CD14-positive monocyte (primary cell): ENCODE measurements around the gene GRID2IP. TPM values are rescaled to one million over a fixed set of nuclear protein-coding genes. Genes with fewer than 3 reads are reported as not detected.

Source experiments
- DNase-seq, 3 donors: peaks; one replicate each; pipeline ENCODE4 v3.0.0-alpha.2; 2011 to 2022
- H2AFZ ChIP-seq: 2 replicates; pipeline ENCODE4 v1.6.0; 2012; ENCODE audit warnings: mild to moderate bottlenecking, low read depth, low read length, inconsistent platforms; ENCODE audit not compliant: insufficient read depth, poor library complexity, severe bottlenecking
- H3K27ac ChIP-seq, 2 donors: 1 replicate in 1 of 2; 2 replicates in 1 of 2; pipeline ENCODE4 v1.5.1; 2012 to 2013; ENCODE audit warnings: low read length in 2 of 2, control low read depth in 1 of 2, inconsistent platforms in 1 of 2, low read depth in 1 of 2, mild to moderate bottlenecking in 1 of 2
- H3K27me3 ChIP-seq, 2 donors: one replicate each; pipeline versions ENCODE4 v1.6.0 to v1.6.1; 2011 to 2013; ENCODE audit warnings: low read length in 2 of 2; ENCODE audit not compliant: control insufficient read depth in 2 of 2, insufficient read depth in 2 of 2
- H3K36me3 ChIP-seq, 2 donors: replicated peaks in 1 of 2; 1 replicate in 1 of 2; 2 replicates in 1 of 2; pipeline versions ENCODE4 v1.5.1 to v1.6.1; 2012 to 2013; ENCODE audit warnings: low read length in 2 of 2, control low read depth in 1 of 2, inconsistent platforms in 1 of 2, mild to moderate bottlenecking in 1 of 2; ENCODE audit not compliant: insufficient read depth in 2 of 2, control insufficient read depth in 1 of 2
- H3K4me1 ChIP-seq, 2 donors: 1 replicate in 1 of 2; 2 replicates in 1 of 2; pipeline versions ENCODE4 v1.5.1 to v1.6.1; 2012 to 2013; ENCODE audit warnings: low read length in 2 of 2, control low read depth in 1 of 2, inconsistent platforms in 1 of 2, mild to moderate bottlenecking in 1 of 2, moderate library complexity in 1 of 2; ENCODE audit not compliant: insufficient read depth in 2 of 2, control insufficient read depth in 1 of 2
- H3K4me2 ChIP-seq: replicated peaks from 2 replicates; pipeline ENCODE3; 2012; ENCODE audit warnings: low read length, moderate library complexity, mild to moderate bottlenecking; ENCODE audit not compliant: poor library complexity, severe bottlenecking; ENCODE audit errors: extremely low read depth
- H3K4me3 ChIP-seq, 3 experiments: fragments of 200-600 bp in 1 of 3; sonication (generic) in 1 of 3; replicated peaks in 1 of 3; 1 replicate in 2 of 3; 2 replicates in 1 of 3; pipeline ENCODE4 v1.5.1; 2011 to 2013; ENCODE audit warnings: low read length in 3 of 3, mild to moderate bottlenecking in 3 of 3, control low read depth in 2 of 3, low read depth in 2 of 3, inconsistent platforms in 1 of 3, moderate library complexity in 1 of 3
- H3K79me2 ChIP-seq: 2 replicates; pipeline ENCODE4 v1.6.0; 2012; ENCODE audit warnings: mild to moderate bottlenecking, control low read depth, inconsistent platforms, low read length, moderate library complexity; ENCODE audit not compliant: insufficient read depth
- H3K9ac ChIP-seq: 2 replicates; pipeline ENCODE4 v1.6.0; 2017; ENCODE audit warnings: low read length, mild to moderate bottlenecking; ENCODE audit not compliant: insufficient read depth, poor library complexity, severe bottlenecking
- H3K9me3 ChIP-seq, 2 donors: replicated peaks in 1 of 2; 1 replicate in 1 of 2; 2 replicates in 1 of 2; pipeline versions ENCODE4 v1.5.1 to v1.6.1; 2012 to 2013; ENCODE audit warnings: low read length in 2 of 2, control low read depth in 1 of 2; ENCODE audit not compliant: control insufficient read depth in 1 of 2, insufficient read depth in 1 of 2
- H4K20me1 ChIP-seq: 2 replicates; pipeline ENCODE4 v1.6.0; 2012; ENCODE audit warnings: mild to moderate bottlenecking, low read length, control low read depth, moderate library complexity; ENCODE audit not compliant: insufficient read depth
- H3K27ac Mint-ChIP-seq, 7 donors: one replicate each; pipeline ENCODE4 v1.8.0; 2020; ENCODE audit warnings: mild to moderate bottlenecking in 7 of 7, mixed read lengths in 7 of 7, moderate library complexity in 6 of 7, inconsistent platforms in 2 of 7
- H3K27me3 Mint-ChIP-seq, 3 donors: one replicate each; pipeline ENCODE4 v1.8.0; 2021 to 2022; ENCODE audit warnings: low read depth in 3 of 3, mild to moderate bottlenecking in 3 of 3, mixed read lengths in 3 of 3, moderate library complexity in 3 of 3, inconsistent platforms in 1 of 3
- H3K36me3 Mint-ChIP-seq, 2 donors: one replicate each; pipeline ENCODE4 v1.8.0; 2020; ENCODE audit warnings: mixed read lengths in 2 of 2, inconsistent platforms in 1 of 2, mild to moderate bottlenecking in 1 of 2
- H3K4me1 Mint-ChIP-seq: one replicate; pipeline ENCODE4 v1.8.0; 2020; ENCODE audit warnings: mild to moderate bottlenecking, mixed read lengths
- H3K4me3 Mint-ChIP-seq, 2 donors: one replicate each; pipeline ENCODE4 v1.8.0; 2020; ENCODE audit warnings: mild to moderate bottlenecking in 2 of 2, mixed read lengths in 2 of 2, moderate library complexity in 1 of 2
- H3K9me3 Mint-ChIP-seq, 7 donors: one replicate each; pipeline ENCODE4 v1.8.0; 2020 to 2022; ENCODE audit warnings: mixed read lengths in 7 of 7, mild to moderate bottlenecking in 6 of 7, moderate library complexity in 6 of 7, inconsistent platforms in 2 of 7
- WGBS: methylation state at CpG from one replicate; pipeline ENCODE4 v1.1.5; 2013; ENCODE audit warnings: missing lambda C conversion rate; ENCODE audit not compliant: insufficient coverage; 5-methylcytosine and 5-hydroxymethylcytosine counted together
- intact Hi-C, 2 donors: fragments of 100-400 bp; cut with micrococcal nuclease; formaldehyde crosslinking; loops; one replicate each; pipeline versions ENCODE4 v1.15.0 to v1.15.1; 2023
- polyA plus RNA-seq, 3 donors: library from polyadenylated mRNA; depleted of rRNA in 1 of 3; unstranded in 2 of 3; stranded (reverse) in 1 of 3; fragments of 300-500 nt in 2 of 3; fragments of >200 nt in 1 of 3; fragmentation: Illumina TruSeq in 2 of 3; gene quantifications; 1 replicate in 2 of 3; 2 replicates in 1 of 3; pipeline ENCODE4 v1.2.3, GENCODE V29; 2012 to 2021
- TF ChIP-seq, protein P1 (sequence below): fragments of 200-600 bp; IDR thresholded peaks from one replicate; pipeline ENCODE4 v1.8.0; 2022; ENCODE audit warnings: antibody characterized with exemption, mild to moderate bottlenecking

GRID2IP gene
- polyA plus RNA-seq, 3 donors, result not detected

DNA sequence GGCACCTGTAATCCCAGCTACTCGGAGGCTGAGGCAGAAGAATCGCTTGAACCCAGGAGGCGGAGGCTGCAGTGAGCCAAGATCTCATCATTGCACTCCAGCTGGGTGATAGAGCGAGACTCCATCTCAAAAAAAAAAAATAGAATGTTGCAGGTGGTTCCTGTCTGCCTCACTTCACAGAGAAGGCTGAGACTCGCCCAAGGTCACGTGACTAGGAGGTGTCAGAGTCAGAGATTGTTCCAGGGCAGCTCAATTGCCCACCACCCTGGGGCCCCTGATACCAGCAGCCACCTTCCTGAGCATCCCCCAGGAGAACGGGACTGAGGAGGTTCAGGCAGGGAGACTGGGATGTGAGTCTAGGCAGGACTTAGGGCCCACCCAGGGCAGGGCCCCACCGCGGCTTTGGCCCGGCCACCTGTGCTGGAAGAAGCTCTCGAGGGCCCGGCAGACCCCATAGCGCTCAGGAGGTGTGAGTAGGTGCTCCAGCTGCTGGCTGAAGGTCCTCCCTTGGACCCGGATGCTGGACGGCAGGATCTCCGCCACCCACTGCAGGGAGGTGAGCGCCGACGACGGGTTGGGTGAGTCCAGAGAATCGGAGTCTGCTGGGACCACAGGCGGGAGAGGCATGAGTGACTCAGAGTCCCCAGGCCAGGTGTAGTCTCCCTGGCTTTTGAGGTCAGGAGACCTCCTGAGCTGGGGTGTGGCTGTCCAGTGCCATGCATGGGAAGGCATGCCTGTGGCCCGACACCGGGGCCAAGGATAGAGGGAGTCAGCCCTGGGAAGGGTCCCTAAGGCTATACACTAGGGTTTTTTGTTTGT is 30.9 kb downstream of the GRID2IP start:
- H3K4me2 ChIP-seq, result no peak overlapping the region
- H3K9me3 ChIP-seq, result no peaks in the 10 kb centered on the region
- intact Hi-C loops, result loop anchor here in 1 of 2 donors (5.0 kb wide), 1 partner anchor 663 kb away; no protein-coding TSS in a partner anchor
- Mint-ChIP-seq H3K4me1 (peaks cover 6% of the 10 kb centered on the region), H3K9me3 (no peaks in the 10 kb centered on the region), H3K36me3 (no peaks in the 10 kb centered on the region), H3K27me3 (peaks cover 0 to 8% (median 2%) of the 10 kb centered on the region in 3 donors), H3K27ac (no peak overlapping the region), H3K4me3 (no peak overlapping the region)
- no peak overlapping the region for H2AFZ ChIP-seq
- H3K27me3 ChIP-seq, result no peaks in the 10 kb centered on the region
- TF ChIP-seq, protein P1, sequence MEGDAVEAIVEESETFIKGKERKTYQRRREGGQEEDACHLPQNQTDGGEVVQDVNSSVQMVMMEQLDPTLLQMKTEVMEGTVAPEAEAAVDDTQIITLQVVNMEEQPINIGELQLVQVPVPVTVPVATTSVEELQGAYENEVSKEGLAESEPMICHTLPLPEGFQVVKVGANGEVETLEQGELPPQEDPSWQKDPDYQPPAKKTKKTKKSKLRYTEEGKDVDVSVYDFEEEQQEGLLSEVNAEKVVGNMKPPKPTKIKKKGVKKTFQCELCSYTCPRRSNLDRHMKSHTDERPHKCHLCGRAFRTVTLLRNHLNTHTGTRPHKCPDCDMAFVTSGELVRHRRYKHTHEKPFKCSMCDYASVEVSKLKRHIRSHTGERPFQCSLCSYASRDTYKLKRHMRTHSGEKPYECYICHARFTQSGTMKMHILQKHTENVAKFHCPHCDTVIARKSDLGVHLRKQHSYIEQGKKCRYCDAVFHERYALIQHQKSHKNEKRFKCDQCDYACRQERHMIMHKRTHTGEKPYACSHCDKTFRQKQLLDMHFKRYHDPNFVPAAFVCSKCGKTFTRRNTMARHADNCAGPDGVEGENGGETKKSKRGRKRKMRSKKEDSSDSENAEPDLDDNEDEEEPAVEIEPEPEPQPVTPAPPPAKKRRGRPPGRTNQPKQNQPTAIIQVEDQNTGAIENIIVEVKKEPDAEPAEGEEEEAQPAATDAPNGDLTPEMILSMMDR, result no peak
- no peak overlapping the region for H3K4me3 ChIP-seq
- no peak overlapping the region for H3K9ac ChIP-seq
- no peaks in the 10 kb centered on the region for H3K79me2 ChIP-seq
- H3K27ac ChIP-seq, result no peak overlapping the region
- WGBS, result 90% methylated on average over 23 of the region's 24 CpGs
- peaks cover 5 to 6% of the 10 kb centered on the region in 2 donors for H3K4me1 ChIP-seq
- no peak for DNase-seq
- H3K36me3 ChIP-seq, result no peaks in the 10 kb centered on the region
- no peaks in the 10 kb centered on the region for H4K20me1 ChIP-seq

DNA sequence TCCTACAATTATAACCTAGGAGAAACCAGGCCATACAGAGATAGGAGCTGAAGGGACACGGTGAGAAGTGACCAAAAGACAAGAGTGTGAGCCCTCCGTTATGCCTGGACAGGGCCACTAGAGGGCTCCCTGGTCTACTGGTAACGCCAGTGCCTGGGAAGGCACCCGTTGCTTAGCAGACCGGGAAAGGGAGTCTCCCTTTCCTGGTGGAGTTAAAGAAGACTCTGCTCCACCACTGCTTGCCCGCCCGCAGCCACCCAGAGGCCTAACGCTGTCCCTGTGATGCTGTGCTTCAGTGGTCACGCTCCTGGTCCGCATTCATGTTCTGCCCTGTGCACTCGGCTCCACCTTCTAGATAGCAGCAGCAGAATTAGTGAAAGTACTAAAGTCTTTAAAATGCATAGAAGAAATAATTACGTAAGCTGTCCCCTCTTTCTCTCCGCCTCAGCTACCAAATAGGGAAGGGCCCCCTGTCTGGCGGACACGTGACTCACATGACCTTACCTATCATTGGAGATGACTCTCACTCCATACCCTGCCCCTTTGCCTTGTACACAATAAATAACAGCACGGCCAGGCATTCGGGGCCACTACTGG is 34.8 kb downstream of the GRID2IP start:
- TF ChIP-seq, protein P1, result peak; percentile 93
- H3K36me3 Mint-ChIP-seq, result no peaks in the 10 kb centered on the region

More for the DNA sequence above, 34.8 kb downstream of the GRID2IP start:
- H3K36me3 ChIP-seq, result no peaks in the 10 kb centered on the region
- peak overlapping the region in 1 of 2 donors; percentile 12 for H3K27ac ChIP-seq
- H4K20me1 ChIP-seq, result no peaks in the 10 kb centered on the region
- no peak overlapping the region for H3K9ac ChIP-seq
- Mint-ChIP-seq H3K4me3 (peak overlapping the region; percentile 80 to 87), H3K9me3 (no peaks in the 10 kb centered on the region), H3K27ac (peak overlapping the region in 5 of 7 donors; percentile 35 to 80 (median 55)), H3K4me1 (peaks cover 6% of the 10 kb centered on the region), H3K27me3 (peaks cover 0 to 4% (median 1%) of the 10 kb centered on the region in 3 donors)
- peaks cover 5 to 6% of the 10 kb centered on the region in 2 donors for H3K4me1 ChIP-seq
- intact Hi-C loops, result no loop called here
- no peaks in the 10 kb centered on the region for H3K9me3 ChIP-seq
- peak overlapping the region; percentile 3 to 60 (median 19) for H3K4me3 ChIP-seq
- peak; percentile 66 to 74 (median 69) for DNase-seq
- 11% methylated on average over 9 of the region's 17 CpGs for WGBS
- H2AFZ ChIP-seq, result peak overlapping the region; percentile 65
- peak overlapping the region; percentile 72 for H3K4me2 ChIP-seq
- no peaks in the 10 kb centered on the region for H3K79me2 ChIP-seq
- H3K27me3 ChIP-seq, result no peaks in the 10 kb centered on the region
